Stimulated activated CD8-positive, alpha-beta memory T cell treated with anti-CD3 and anti-CD28 coated beads, Interleukin-4, amount 100 ng/mL, for 1 hour (primary cell): Measurements from ENCODE around the gene THSD4.

ENCODE experiments used
- DNase-seq, 2 donors: peaks; one replicate each; pipeline ENCODE4 v3.0.0-alpha.2; 2020; ENCODE audit warnings: low read depth in 2 of 2, low spot score in 1 of 2

The THSD4 gene

GRCh38 chr15:71221417-71221816 is 106.1 kb downstream of the THSD4 start:
- no peak for DNase-seq

- DNase-seq, result no peak
These were observed 108.2 kb downstream of the THSD4 start for GRCh38 chr15:71223516-71223915.

- no peak for DNase-seq
These were observed 108.8 kb downstream of the THSD4 start for GRCh38 chr15:71224024-71224423.

GRCh38 chr15:71225851-71226250 is 110.6 kb downstream of the THSD4 start:
- no peak for DNase-seq

GRCh38 chr15:71226536-71227455 is 111.5 kb downstream of the THSD4 start:
- DNase-seq, result no peak

GRCh38 chr15:71228403-71228802 is 113.1 kb downstream of the THSD4 start:
- DNase-seq, result no peak

GRCh38 chr15:71230303-71230702 is 115.0 kb downstream of the THSD4 start:
- no peak for DNase-seq

GRCh38 chr15:71231758-71232157 is 116.5 kb downstream of the THSD4 start:
- no peak for DNase-seq

GRCh38 chr15:71232411-71232810 is 117.1 kb downstream of the THSD4 start:
- DNase-seq, result no peak

GRCh38 chr15:71237456-71238188 is 122.4 kb downstream of the THSD4 start:
- no peak for DNase-seq

- no peak for DNase-seq
These were observed 123.7 kb downstream of the THSD4 start for GRCh38 chr15:71238926-71239325.

- DNase-seq, result no peak
These were observed 124.5 kb downstream of the THSD4 start for GRCh38 chr15:71239592-71240364.

- DNase-seq, result no peak
These were observed 127.0 kb downstream of the THSD4 start for GRCh38 chr15:71242292-71242691.

GRCh38 chr15:71244250-71244649 is 129.0 kb downstream of the THSD4 start:
- no peak for DNase-seq

- no peak for DNase-seq
These were observed 130.3 kb downstream of the THSD4 start for GRCh38 chr15:71245588-71245987.

- DNase-seq, result no peak
These were observed 133.1 kb downstream of the THSD4 start for GRCh38 chr15:71248386-71248785.

- no peak for DNase-seq
These were observed 134.7 kb downstream of the THSD4 start for GRCh38 chr15:71249986-71250385.

- no peak for DNase-seq
These were observed 135.8 kb downstream of the THSD4 start for GRCh38 chr15:71250936-71251583.

GRCh38 chr15:71251584-71252043 is 136.3 kb downstream of the THSD4 start:
- DNase-seq, result no peak

- no peak for DNase-seq
These were observed 136.9 kb downstream of the THSD4 start for GRCh38 chr15:71252044-71252739.
